Bronchial epithelial cell (primary cell): Measurements from ENCODE around the gene EPHA10. TPM values are rescaled to one million over a fixed set of nuclear protein-coding genes. Genes with fewer than 3 reads are reported as not detected.
A peak's percentile ranks its signal among the peaks of the same experiment; 100 is the strongest.

Experiments used
- DNase-seq: peaks from one replicate; pipeline ENCODE4 v3.0.0-alpha.2; 2010; ENCODE audit warnings: low read depth
- FAIRE-seq: peaks from 2 replicates; lab custom pipeline; 2011; peaks lifted over from hg19 to GRCh38; lab: Jason Lieb, UNC
- H3K27me3 ChIP-seq: 2 replicates; pipeline ENCODE4 v1.5.1; 2011; ENCODE audit warnings: low read length; ENCODE audit not compliant: control insufficient read depth, insufficient read depth
- H3K36me3 ChIP-seq: 2 replicates; pipeline ENCODE4 v1.5.1; 2011; ENCODE audit warnings: low read length; ENCODE audit not compliant: control insufficient read depth, insufficient read depth
- H3K4me3 ChIP-seq: 2 replicates; pipeline ENCODE4 v1.5.1; 2011; ENCODE audit warnings: mild to moderate bottlenecking, low read depth, low read length, control low read depth
- CTCF ChIP-seq: IDR thresholded peaks from 2 replicates; pipeline ENCODE4 v1.5.1; 2011; ENCODE audit warnings: mild to moderate bottlenecking, moderate library complexity, low read length, control low read depth, inconsistent platforms; ENCODE audit not compliant: insufficient read depth, severe bottlenecking
- total RNA-seq: library from RNA; depleted of rRNA; stranded (reverse); fragments of >200 nt; gene quantifications from 2 replicates; pipeline ENCODE4 v1.2.1, GENCODE V29; 2014

Gene EPHA10
- total RNA-seq, result 0.13 and 0.26 TPM in 2 replicates

DNA sequence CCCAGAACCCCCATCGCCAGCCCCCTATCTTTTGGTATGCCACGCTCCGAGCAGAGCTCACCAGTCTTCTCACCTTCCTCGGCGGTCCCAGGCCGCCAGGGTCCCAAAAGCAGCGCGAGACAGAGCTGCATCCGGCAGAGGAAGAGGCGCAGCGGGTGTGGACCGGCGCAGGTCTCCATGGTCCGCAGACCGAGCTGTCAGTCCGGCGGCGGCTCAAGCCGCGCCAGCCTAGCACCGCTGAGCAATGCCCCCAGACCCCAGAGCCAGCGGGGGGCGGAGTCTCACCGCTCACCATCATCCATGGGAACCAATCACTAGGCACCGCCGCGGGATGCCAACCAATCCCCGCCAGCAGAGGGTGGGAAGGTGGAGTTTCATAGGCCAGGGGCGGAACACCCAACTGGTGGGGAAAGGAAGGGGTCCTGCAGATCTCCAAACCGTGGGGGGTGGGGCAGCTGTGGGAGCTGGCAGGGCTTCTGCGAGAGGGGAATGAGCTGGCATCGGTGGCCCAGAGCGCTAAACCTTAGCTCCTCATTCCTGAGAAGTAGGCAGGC lies at the start of gene EPHA10:
Gene EPHA10 (minus strand): TSS at position 233 of the 554 bp plus-strand sequence. CDS start 54 bp downstream, at position 179.
- DNase-seq (no peak), FAIRE-seq (no peak)
- peaks cover 31% of the 10 kb centered on the region for H3K27me3 ChIP-seq
- TF ChIP-seq CTCF, result no peak
- no peaks in the 10 kb centered on the region for H3K36me3 ChIP-seq
- H3K4me3 ChIP-seq, result no peak within 1 kb of the TSS

GRCh38 chr1:37814252-37814651 lies 49.3 kb upstream of the EPHA10 start:
- H3K27me3 ChIP-seq, result no peaks in the 10 kb centered on the region
- no peak overlapping the region for H3K4me3 ChIP-seq
- FAIRE-seq (peak; percentile 50), DNase-seq (no peak)
- no peak for TF ChIP-seq CTCF
- H3K36me3 ChIP-seq, result peaks cover 23% of the 10 kb centered on the region

- peaks cover 23% of the 10 kb centered on the region for H3K36me3 ChIP-seq
- no peak overlapping the region for H3K4me3 ChIP-seq
- no peaks in the 10 kb centered on the region for H3K27me3 ChIP-seq
- no peak for DNase-seq
- no peak for FAIRE-seq
- no peak for TF ChIP-seq CTCF
Observed at GRCh38 chr1:37813529-37814145, 48.7 kb upstream of the EPHA10 start.

DNA sequence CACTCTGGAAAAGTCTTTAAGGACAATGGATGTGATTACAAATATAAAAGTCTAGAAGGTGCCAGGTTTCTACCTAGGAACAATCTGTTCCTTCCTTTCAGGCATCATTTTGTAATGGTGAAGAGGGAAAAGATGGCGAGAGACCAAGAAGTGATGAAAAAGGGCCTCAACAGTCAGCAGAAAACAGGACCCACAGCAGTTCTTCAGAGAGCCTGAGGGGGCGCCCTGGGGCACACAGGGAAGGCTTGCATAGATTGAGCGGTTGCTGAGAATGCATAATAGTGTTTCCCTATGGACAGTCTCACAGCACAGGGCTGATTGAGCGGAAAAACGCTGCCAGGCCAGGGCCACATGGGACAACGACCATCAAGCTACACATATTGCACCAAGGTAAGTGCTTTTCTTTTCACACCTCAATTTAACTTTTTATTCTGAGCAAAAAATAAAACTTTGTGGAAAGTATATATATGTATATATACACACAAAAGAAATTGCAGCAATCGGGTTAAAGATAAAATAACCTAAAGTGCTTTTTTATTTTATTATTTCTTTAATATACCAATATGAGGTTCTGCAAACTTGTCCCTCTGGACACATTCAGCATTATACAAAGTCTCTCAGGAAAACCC lies 46.2 kb upstream of the EPHA10 start:
- peaks cover 21% of the 10 kb centered on the region for H3K36me3 ChIP-seq
- peak; percentile 62 for DNase-seq
- no peak for FAIRE-seq

DNA sequence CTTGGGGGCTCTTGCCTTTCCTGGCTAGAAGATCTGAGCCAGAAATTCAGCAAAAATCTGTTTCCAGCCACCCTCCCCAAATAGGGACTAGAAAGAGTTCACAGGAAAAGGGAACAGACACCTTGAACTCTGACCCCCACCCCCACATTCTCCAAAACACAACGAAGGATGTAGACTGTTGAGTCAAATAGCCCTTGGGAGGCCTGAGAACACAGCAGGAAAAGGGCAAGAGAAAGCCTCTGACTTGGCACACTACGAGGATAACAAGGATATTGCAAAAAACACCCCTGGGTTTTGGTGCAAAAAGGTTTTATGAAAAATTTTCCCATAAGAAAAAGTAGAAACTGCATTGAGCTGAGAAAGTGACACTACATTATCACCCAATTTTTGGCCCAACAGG lies 45.0 kb upstream of the EPHA10 start:
- no peak for TF ChIP-seq CTCF
- Histone ChIP-seq H3K4me3 (no peak overlapping the region), H3K36me3 (peaks cover 22% of the 10 kb centered on the region), H3K27me3 (no peaks in the 10 kb centered on the region)
- DNase-seq, result no peak
- FAIRE-seq, result no peak

More for the DNA sequence above, 46.2 kb upstream of the EPHA10 start:
- peak; percentile 93 for TF ChIP-seq CTCF
- no peak overlapping the region for H3K4me3 ChIP-seq
- no peaks in the 10 kb centered on the region for H3K27me3 ChIP-seq
